Activated CD8-positive, alpha-beta T cell treated with anti-CD3 and anti-CD28 coated beads for 36 hours (primary cell): ENCODE data around the gene PTPRG. TPM values are rescaled to one million over a fixed set of nuclear protein-coding genes. Genes with fewer than 3 reads are reported as not detected.
A peak's percentile ranks its signal among the peaks of the same experiment; 100 is the strongest.

Experiments used
- ATAC-seq: fragments of 200-7000 bp; cut with Tn5 transposase; one replicate; pipeline ENCODE4 v1.10.0; 2021; ENCODE audit warnings: mild to moderate bottlenecking, moderate library complexity
- CTCF ChIA-PET: fragments of 350-600 bp; sonication (Branson Sonifier 250); formaldehyde crosslinking; loops from one replicate; lab custom pipeline; 2021; ENCODE audit warnings: antibody characterized with exemption; lab: Charles Lee
- POLR2A ChIA-PET: fragments of 350-600 bp; sonication (Branson Sonifier 250); formaldehyde crosslinking; loops from one replicate; lab custom pipeline; 2021; ENCODE audit warnings: antibody characterized with exemption; lab: Charles Lee
- DNase-seq: peaks from one replicate; pipeline ENCODE4 v3.0.0-alpha.2; 2020
- H3K27ac Mint-ChIP-seq: one replicate; pipeline ENCODE4 v1.8.0; 2021; ENCODE audit warnings: mild to moderate bottlenecking, mixed read lengths
- H3K27me3 Mint-ChIP-seq: one replicate; pipeline ENCODE4 v1.8.0; 2021; ENCODE audit warnings: mixed read lengths
- H3K36me3 Mint-ChIP-seq: one replicate; pipeline ENCODE4 v1.8.0; 2021; ENCODE audit warnings: low read depth, mixed read lengths
- H3K4me1 Mint-ChIP-seq: one replicate; pipeline ENCODE4 v1.8.0; 2021; ENCODE audit warnings: low read depth, mixed read lengths
- H3K4me3 Mint-ChIP-seq: one replicate; pipeline ENCODE4 v1.8.0; 2021; ENCODE audit warnings: mild to moderate bottlenecking, moderate library complexity, mixed read lengths
- H3K9me3 Mint-ChIP-seq: one replicate; pipeline ENCODE4 v1.8.0; 2021; ENCODE audit warnings: mixed read lengths
- CTCF ChIP-seq: fragments of 200-600 bp; IDR thresholded peaks from one replicate; pipeline ENCODE4 v1.8.0; 2022; ENCODE audit warnings: antibody characterized with exemption, mild to moderate bottlenecking
- intact Hi-C: fragments of 100-400 bp; cut with micrococcal nuclease; formaldehyde crosslinking; loops from one replicate; pipeline ENCODE4 v1.10.0; 2022
- total RNA-seq, 2 experiments: library from RNA; stranded (reverse); gene quantifications; one replicate each; pipeline ENCODE4 v1.2.3, GENCODE V29; 2021

PTPRG gene
- total RNA-seq, 2 experiments from 2014 or later, result not detected

- Mint-ChIP-seq H3K9me3 (no peaks in the 10 kb centered on the region), H3K27ac (no peak overlapping the region), H3K4me3 (peak overlapping the region; percentile 71), H3K4me1 (peaks cover 8% of the 10 kb centered on the region), H3K27me3 (peaks cover 60% of the 10 kb centered on the region), H3K36me3 (no peaks in the 10 kb centered on the region)
- intact Hi-C loops, result no loop called here
- ChIA-PET POLR2A (no interaction called here), CTCF (no interaction called here)
- DNase-seq (peak; percentile 59), ATAC-seq (peak; percentile 60)
- no peak for TF ChIP-seq CTCF
Observed at GRCh38 chr3:61560517-61561373, 626 bp upstream of the PTPRG start.

- Mint-ChIP-seq H3K27ac (no peak overlapping the region), H3K27me3 (peaks cover 62% of the 10 kb centered on the region), H3K4me3 (peak overlapping the region; percentile 26), H3K9me3 (no peaks in the 10 kb centered on the region), H3K4me1 (peaks cover 8% of the 10 kb centered on the region), H3K36me3 (no peaks in the 10 kb centered on the region)
- POLR2A ChIA-PET, result no interaction called here
- intact Hi-C loops, result no loop called here
- CTCF ChIA-PET, result no interaction called here
- TF ChIP-seq CTCF, result no peak
- ATAC-seq (no peak), DNase-seq (no peak)
Observed at GRCh38 chr3:61562042-61562720, 810 bp downstream of the PTPRG start.

GRCh38 chr3:61562721-61563312 lies 1.4 kb downstream of the PTPRG start:
- no peak for TF ChIP-seq CTCF
- peaks cover 8% of the 10 kb centered on the region for H3K4me1 Mint-ChIP-seq
- POLR2A ChIA-PET, result no interaction called here
- no peak overlapping the region for H3K27ac Mint-ChIP-seq
- H3K9me3 Mint-ChIP-seq, result no peaks in the 10 kb centered on the region
- intact Hi-C loops, result no loop called here
- ATAC-seq (no peak), DNase-seq (peak; percentile 1)
- no peaks in the 10 kb centered on the region for H3K36me3 Mint-ChIP-seq
- peaks cover 59% of the 10 kb centered on the region for H3K27me3 Mint-ChIP-seq
- CTCF ChIA-PET, result no interaction called here
- peak overlapping the region; percentile 26 for H3K4me3 Mint-ChIP-seq

GRCh38 chr3:61563313-61564271 lies 2.2 kb downstream of the PTPRG start:
- DNase-seq (no peak), ATAC-seq (no peak)
- Mint-ChIP-seq H3K36me3 (no peaks in the 10 kb centered on the region), H3K9me3 (no peaks in the 10 kb centered on the region), H3K27me3 (peaks cover 54% of the 10 kb centered on the region), H3K4me1 (peaks cover 8% of the 10 kb centered on the region), H3K27ac (no peak overlapping the region), H3K4me3 (no peak overlapping the region)
- no peak for TF ChIP-seq CTCF
- CTCF ChIA-PET, result no interaction called here
- intact Hi-C loops, result no loop called here
- POLR2A ChIA-PET, result no interaction called here
